Heart left ventricle (tissue), 16 donors: ENCODE results near the gene ENTPD8. TPM values are rescaled to one million over a fixed set of nuclear protein-coding genes. Genes with fewer than 3 reads are reported as not detected.

Experiments
- ATAC-seq, 4 donors: fragments of 200-7000 bp; cut with Tn5 transposase; one replicate each; pipeline ENCODE4 v1.9.1; 2020 to 2022; ENCODE audit warnings: moderate library complexity in 4 of 4, mild to moderate bottlenecking in 3 of 4, moderate number of reproducible peaks in 1 of 4
- DNase-seq, 5 donors: peaks; one replicate each; pipeline ENCODE4 v3.0.0-alpha.2; 2020
- H3K27ac ChIP-seq, 12 donors: fragments of 200-600 bp; sonication (generic) in 4 of 12; one replicate each; pipeline versions ENCODE4 v1.5.0 to v1.8.0; 2016 to 2022; ENCODE audit warnings: mild to moderate bottlenecking in 2 of 12
- H3K27me3 ChIP-seq, 9 donors: fragments of 200-600 bp; sonication (generic) in 2 of 9; one replicate each; pipeline versions ENCODE4 v1.5.1 to v1.8.0; 2016 to 2022; ENCODE audit warnings: mild to moderate bottlenecking in 3 of 9
- H3K36me3 ChIP-seq, 9 donors: fragments of 200-600 bp; sonication (generic) in 2 of 9; one replicate each; pipeline versions ENCODE4 v1.5.0 to v1.8.0; 2018 to 2022; ENCODE audit warnings: mild to moderate bottlenecking in 2 of 9
- H3K4me1 ChIP-seq, 12 donors: fragments of 200-600 bp; sonication (generic) in 4 of 12; one replicate each; pipeline versions ENCODE4 v1.5.0 to v1.8.0; 2016 to 2022; ENCODE audit warnings: mild to moderate bottlenecking in 3 of 12
- H3K4me3 ChIP-seq, 12 donors: fragments of 200-600 bp; sonication (generic) in 4 of 12; one replicate each; pipeline versions ENCODE4 v1.5.0 to v1.8.0; 2017 to 2022; ENCODE audit warnings: mild to moderate bottlenecking in 9 of 12, moderate library complexity in 4 of 12
- H3K9me3 ChIP-seq, 12 donors: fragments of 200-600 bp; sonication (generic) in 4 of 12; one replicate each; pipeline versions ENCODE4 v1.5.0 to v1.8.0; 2016 to 2022; ENCODE audit warnings: mild to moderate bottlenecking in 1 of 12
- CTCF ChIP-seq, 12 donors: fragments of 200-600 bp; sonication (generic) in 4 of 12; IDR thresholded peaks; one replicate each; pipeline versions ENCODE4 v1.5.0 to v1.8.0; 2018 to 2022; ENCODE audit warnings: antibody characterized with exemption in 12 of 12, mild to moderate bottlenecking in 5 of 12
- POLR2A ChIP-seq, 2 donors: fragments of 450-650 bp; IDR thresholded peaks; one replicate each; pipeline ENCODE4 v1.6.1; 2017; ENCODE audit warnings: antibody characterized with exemption in 2 of 2, mild to moderate bottlenecking in 2 of 2, moderate library complexity in 2 of 2
- WGBS, 4 donors: extraction: QIAGEN DNeasy Blood & Tissue Kit in 2 of 4; methylation state at CpG; one replicate each; pipeline versions ENCODE4 v1.1.5 to v1.1.7; 2013 to 2018; 5-methylcytosine and 5-hydroxymethylcytosine counted together
- intact Hi-C, 10 donors: fragments of 100-400 bp; cut with DNase I; formaldehyde crosslinking; loops; one replicate each; pipeline versions ENCODE4 v1.11.1 to v1.14.2; 2022
- polyA plus RNA-seq, 2 donors: library from polyadenylated mRNA; stranded (reverse); fragments of 200-250 nt; gene quantifications; one replicate each; pipeline ENCODE4 v1.2.3, GENCODE V29; 2013
- total RNA-seq, 9 donors: library from RNA; depleted of rRNA in 2 of 9; stranded (reverse); fragments of >200 nt in 2 of 9; fragmentation: NEBNext Ultra II Directional in 3 of 9; extraction: Animal tissue kit (Norgen Biotek cat#: 25700) in 3 of 9; gene quantifications; one replicate each; pipeline versions ENCODE4 v1.1.0 to v1.2.4, GENCODE V29; 2016 to 2023
- donor health status: ischemic (EF 13 %, LVEDD 7.1; RV severe dilation, severe dysfunction).
- donor health status: healthy with polysubstance abuse.
- donor health status: DM: no; HTN: yes; CAD: no.
- donor health status: DM: no; HTN: no; CAD: no.
- donor health status: ischemic (EF 25% LVEDD 6.9; RV normal size, moderate dysfunction).
- donor health status: ischemic (EF 25% LVEDD 5.7; RV mildly dilated, moderate dysfunction).
- donor health status: healthy.
- donor health status: DM: yes; HTN: yes; CAD: no.
- donor health status: ischemic (EF 35%, LVEDD 5.7; RV mildly dilated, moderate dysfunction).
- donor health status: nonischemic (EF 11% LVEDD 7.7; RV severe dilation, severe dysfunction).
- donor health status: DM: yes; HTN: yes; CAD: no.
- donor health status: PGD.
- donor health status: ischemic (EF 29% LVEDD 5.4; RV normal size, mild dysfunction).
- donor health status: nonischemic (EF 23%, LVEDD 6.1; RV moderate dilation, normal function).

ENTPD8 gene
- total and polyA plus RNA-seq, 11 donors: not detected

GRCh38 chr9:137426018-137426681 lies 15.0 kb downstream of the ENTPD8 start:
- ATAC-seq: no peak
- WGBS, 4 donors: 76 to 84% (median 76%) methylated on average over 13 to 18 of the region's 18 CpGs
- peak overlapping the region in 2 of 12 donors; percentile 1 to 27 for H3K27ac ChIP-seq
- TF ChIP-seq CTCF (IDR thresholded peaks at IDR 0.05): no peak
- TF ChIP-seq POLR2A (IDR thresholded peaks at IDR 0.05): no peak
- peak in 2 of 5 donors; percentile 33 to 53 for DNase-seq
- intact Hi-C loops: loop anchor here in 3 of 10 donors (10.0 kb wide), 2 partner anchors 99 to 301 kb away; no protein-coding TSS in a partner anchor
- no peaks in the 10 kb centered on the region for H3K9me3 ChIP-seq
- no peaks in the 10 kb centered on the region for H3K27me3 ChIP-seq
- peaks cover 0 to 38% (median 23%) of the 10 kb centered on the region in 12 donors for H3K4me1 ChIP-seq
- no peaks in the 10 kb centered on the region for H3K36me3 ChIP-seq
- H3K4me3 ChIP-seq: no peak overlapping the region

GRCh38 chr9:137423514-137424291 lies 17.5 kb downstream of the ENTPD8 start:
- Histone ChIP-seq H3K27me3 (no peaks in the 10 kb centered on the region), H3K4me1 (peaks cover 0 to 38% (median 25%) of the 10 kb centered on the region in 12 donors), H3K9me3 (no peaks in the 10 kb centered on the region), H3K27ac (peak overlapping the region in 11 of 12 donors; percentile 30 to 89 (median 81)), H3K36me3 (no peaks in the 10 kb centered on the region), H3K4me3 (peak overlapping the region; percentile 36 to 100 (median 86))
- intact Hi-C loops: loop anchor here in 3 of 10 donors (2.0 to 10.0 kb wide), 5 partner anchors 21 to 299 kb away; partner anchors contain the start of gene NRARP (in 1 of the 3)
- peak in 5 of 12 donors; percentile 4 to 42 (median 11) for TF ChIP-seq CTCF (IDR thresholded peaks at IDR 0.05)
- TF ChIP-seq POLR2A (IDR thresholded peaks at IDR 0.05): no peak
- peak in 2 of 5 donors; percentile 48 to 75 for DNase-seq
- peak in 3 of 4 donors; percentile 15 to 24 (median 24) for ATAC-seq
- WGBS, 4 donors: 16 to 69% (median 18%) methylated on average over 12 to 77 of the region's 77 CpGs

- no peaks in the 10 kb centered on the region for H3K36me3 ChIP-seq
- ATAC-seq (peak; percentile 94 to 98 (median 96)), DNase-seq (peak; percentile 94 to 97 (median 95))
- H3K4me1 ChIP-seq: peaks cover 0 to 40% (median 25%) of the 10 kb centered on the region in 12 donors
- peak within 1 kb of the TSS; percentile 63 to 100 (median 92) for H3K4me3 ChIP-seq
- 0 to 1% (median 1%) methylated on average over 14 to 113 of the region's 113 CpGs for WGBS, 4 donors
- H3K27me3 ChIP-seq: no peaks in the 10 kb centered on the region
- intact Hi-C loops: loop anchor here in 3 of 10 donors (2.0 to 10.0 kb wide), 5 partner anchors 22 to 298 kb away; partner anchors contain the start of gene NRARP (in 1 of the 3)
- TF ChIP-seq POLR2A (IDR thresholded peaks at IDR 0.05): peak in 1 of 2 donors; percentile 49
- TF ChIP-seq CTCF (IDR thresholded peaks at IDR 0.05): peak; percentile 26 to 88 (median 63)
- peak within 1 kb of the TSS; percentile 48 to 89 (median 82) for H3K27ac ChIP-seq
- no peaks in the 10 kb centered on the region for H3K9me3 ChIP-seq
These were observed 18.3 kb downstream of the ENTPD8 start, which contains the start of the genes EXD3 and NOXA1 for GRCh38 chr9:137422604-137423513. Gene EXD3, minus strand, starts transcription at chr9:137423162. Its CDS starts 27,805 bp downstream, at chr9:137395357. Gene NOXA1, plus strand, starts transcription at chr9:137423393. Its CDS starts 137 bp downstream, at chr9:137423530.
